NCI-H2196 (cell line): ENCODE results near the gene PRXL2A.

Source experiments
- DNase-seq: peaks from one replicate; lab custom pipeline; 2025; ENCODE audit not compliant: unreplicated experiment; lab: John Stamatoyannopoulos, UW

The PRXL2A gene

GRCh38 chr10:80443531-80443974 is 35.2 kb downstream of the PRXL2A start:
- no peak for DNase-seq

GRCh38 chr10:80444124-80444523 is 35.8 kb downstream of the PRXL2A start:
- DNase-seq = no peak

- DNase-seq = peak; percentile 29
These were observed 36.4 kb downstream of the PRXL2A start for GRCh38 chr10:80444646-80445319.

- no peak for DNase-seq
These were observed 39.3 kb downstream of the PRXL2A start for GRCh38 chr10:80447436-80448190.

- DNase-seq = no peak
These were observed 40.0 kb downstream of the PRXL2A start for GRCh38 chr10:80448209-80448942.

GRCh38 chr10:80449520-80449919 is 41.2 kb downstream of the PRXL2A start:
- DNase-seq = no peak

- DNase-seq = no peak
These were observed 42.8 kb downstream of the PRXL2A start for GRCh38 chr10:80451132-80451531.

GRCh38 chr10:80452069-80452468 is 43.7 kb downstream of the PRXL2A start:
- DNase-seq = no peak

GRCh38 chr10:80452640-80453039 is 44.3 kb downstream of the PRXL2A start:
- DNase-seq = no peak

- no peak for DNase-seq
These were observed 44.9 kb downstream of the PRXL2A start for GRCh38 chr10:80453056-80453841.

- peak; percentile 64 for DNase-seq
These were observed 45.6 kb downstream of the PRXL2A start, which contains the start of gene TSPAN14 for GRCh38 chr10:80453842-80454512. TSPAN14 (plus strand) TSS chr10:80454310; CDS start chr10:80489234, 34,924 bp downstream.

GRCh38 chr10:80454513-80455460 is 46.4 kb downstream of the PRXL2A start:
- no peak for DNase-seq

- DNase-seq = no peak
These were observed 47.4 kb downstream of the PRXL2A start for GRCh38 chr10:80455461-80456349.

GRCh38 chr10:80457554-80458262 is 49.4 kb downstream of the PRXL2A start:
- DNase-seq = no peak

GRCh38 chr10:80458263-80458625 is 49.9 kb downstream of the PRXL2A start:
- DNase-seq = no peak

- DNase-seq = no peak
These were observed 50.3 kb downstream of the PRXL2A start for GRCh38 chr10:80458638-80459037.

GRCh38 chr10:80459047-80459865 is 50.9 kb downstream of the PRXL2A start:
- peak; percentile 24 for DNase-seq
